SH-SY5Y (cell line): ENCODE data around the gene ZBTB20.

ENCODE experiments used
- GATA2 ChIP-seq: IDR thresholded peaks from 2 replicates; pipeline ENCODE4 v1.6.1; 2011; ENCODE audit warnings: mild to moderate bottlenecking, low read depth, low read length
- GATA3 ChIP-seq: IDR thresholded peaks from 2 replicates; pipeline ENCODE4 v1.6.1; 2011; ENCODE audit warnings: low read depth, mild to moderate bottlenecking, low read length, moderate library complexity

DNA sequence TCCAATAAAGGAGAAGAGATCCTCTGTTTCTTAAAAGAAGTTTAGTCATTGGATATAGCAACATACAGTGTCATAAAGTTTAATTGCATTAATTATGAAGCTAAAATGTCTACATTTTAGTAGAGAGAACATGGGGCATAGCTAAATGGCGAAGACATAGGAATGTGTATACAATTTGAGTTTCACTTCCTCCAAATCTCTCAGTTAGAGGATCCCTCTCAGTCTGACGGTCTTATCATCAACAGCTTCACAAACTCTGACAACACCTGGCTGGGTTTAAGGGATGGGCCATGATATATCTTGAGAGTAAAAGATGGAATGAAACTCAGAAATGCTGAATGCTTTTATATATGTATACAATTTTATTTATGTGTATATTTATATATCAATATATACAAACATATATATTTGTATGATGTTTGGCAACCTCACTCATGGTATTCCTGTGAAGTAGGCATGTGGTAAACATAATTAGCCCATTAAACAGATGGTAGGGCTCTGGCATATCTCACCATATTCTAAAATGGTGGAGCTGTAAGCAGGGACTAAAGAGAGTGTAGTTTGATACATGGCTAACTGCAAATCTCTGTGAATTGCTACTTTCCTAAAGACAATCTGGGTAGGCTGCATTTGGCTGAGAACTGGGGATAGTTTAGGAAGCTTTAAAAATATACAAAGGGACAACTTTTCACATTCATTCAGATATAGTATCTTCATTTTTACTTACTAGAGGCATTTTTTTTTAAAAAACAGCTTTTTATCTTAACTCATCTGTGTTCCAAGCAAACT, 741.7 kb downstream of the ZBTB20 start:
- TF ChIP-seq GATA2 (no peak), GATA3 (no peak)
